ENCODE results near the gene TBX4.

TBX4 gene

GRCh38 chr17:61481421-61481820 lies 29.2 kb downstream of the TBX4 start:
- H3K4me3 ChIP-seq (ENCODE audit: low read depth, low read length), result no peak overlapping the region
- no peak for DNase-seq (ENCODE audit: low read depth)
- TF ChIP-seq CTCF (IDR thresholded peaks at IDR 0.05; ENCODE audit: insufficient read depth, low read depth, low read length, missing control alignments), result no peak

GRCh38 chr17:61482467-61482866 lies 30.2 kb downstream of the TBX4 start:
- H3K4me3 ChIP-seq (ENCODE audit: low read depth, low read length), result no peak overlapping the region
- TF ChIP-seq CTCF (IDR thresholded peaks at IDR 0.05; ENCODE audit: insufficient read depth, low read depth, low read length, missing control alignments), result no peak
- DNase-seq (ENCODE audit: low read depth), result no peak

GRCh38 chr17:61483778-61484116 lies 31.5 kb downstream of the TBX4 start:
- TF ChIP-seq CTCF (IDR thresholded peaks at IDR 0.05; ENCODE audit: insufficient read depth, low read depth, low read length, missing control alignments), result no peak
- H3K4me3 ChIP-seq (ENCODE audit: low read depth, low read length), result no peak overlapping the region
- DNase-seq (ENCODE audit: low read depth), result no peak

GRCh38 chr17:61484174-61484573 lies 32.0 kb downstream of the TBX4 start:
- no peak for DNase-seq (ENCODE audit: low read depth)
- no peak overlapping the region for H3K4me3 ChIP-seq (ENCODE audit: low read depth, low read length)
- TF ChIP-seq CTCF (IDR thresholded peaks at IDR 0.05; ENCODE audit: insufficient read depth, low read depth, low read length, missing control alignments), result no peak

GRCh38 chr17:61485067-61485775 lies 33.0 kb downstream of the TBX4 start:
- no peak for DNase-seq (ENCODE audit: low read depth)
- no peak overlapping the region for H3K4me3 ChIP-seq (ENCODE audit: low read depth, low read length)
- no peak for TF ChIP-seq CTCF (IDR thresholded peaks at IDR 0.05; ENCODE audit: insufficient read depth, low read depth, low read length, missing control alignments)

- DNase-seq (ENCODE audit: low read depth), result no peak
- no peak overlapping the region for H3K4me3 ChIP-seq (ENCODE audit: low read depth, low read length)
- TF ChIP-seq CTCF (IDR thresholded peaks at IDR 0.05; ENCODE audit: insufficient read depth, low read depth, low read length, missing control alignments), result no peak
Observed at GRCh38 chr17:61486135-61487120, 34.2 kb downstream of the TBX4 start.

Data from GM12865 (cell line).